GM19193 (cell line): ENCODE results near the gene POLN.

ENCODE experiments used
- POLR2A ChIP-seq: IDR thresholded peaks from 4 replicates; pipeline ENCODE4 v1.6.1; 2011; ENCODE audit not compliant: insufficient read depth, insufficient read length; ENCODE audit errors: extremely low read depth

The POLN gene

GRCh38 chr4:2116687-2117400, 125.1 kb downstream of the POLN start:
- no peak for TF ChIP-seq POLR2A

- TF ChIP-seq POLR2A: no peak
Observed at GRCh38 chr4:2105559-2105958, 136.4 kb downstream of the POLN start.

- no peak for TF ChIP-seq POLR2A
Observed at GRCh38 chr4:2104556-2105345, 137.2 kb downstream of the POLN start.

GRCh38 chr4:2103843-2104547, 137.9 kb downstream of the POLN start:
- no peak for TF ChIP-seq POLR2A

DNA sequence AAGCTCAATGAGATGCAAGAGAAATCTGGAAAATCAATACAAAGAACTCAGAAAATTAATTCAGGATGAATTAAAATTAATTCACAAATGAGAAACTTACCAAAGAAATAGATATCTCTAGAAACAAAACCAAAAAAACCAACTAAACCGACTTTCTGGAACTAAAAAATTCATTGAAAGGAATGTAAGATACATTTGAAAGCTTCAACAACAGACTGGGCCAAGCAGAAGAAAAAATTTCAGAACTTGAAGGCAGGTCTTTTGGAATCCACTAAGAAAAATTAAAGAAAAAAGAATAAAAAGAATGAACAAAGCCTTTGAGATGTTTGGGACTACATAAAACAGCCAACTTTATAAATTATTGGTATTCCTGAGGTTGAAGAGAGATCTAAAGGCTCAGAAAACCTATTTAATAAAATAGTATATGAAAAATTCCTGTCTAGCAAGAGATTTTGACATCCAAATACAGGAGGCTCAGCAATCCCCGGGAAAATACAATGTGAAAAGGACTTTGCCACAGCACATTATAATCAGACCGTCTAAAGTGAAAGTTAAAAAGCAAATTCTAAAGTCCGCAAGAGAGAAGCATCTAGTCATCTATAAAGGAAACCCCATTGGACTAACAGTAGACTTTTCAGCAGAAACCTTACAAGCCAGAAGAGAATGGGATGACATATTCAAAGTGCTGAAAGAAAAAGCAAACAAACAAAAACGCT, 138.6 kb downstream of the POLN start:
- TF ChIP-seq POLR2A: no peak

DNA sequence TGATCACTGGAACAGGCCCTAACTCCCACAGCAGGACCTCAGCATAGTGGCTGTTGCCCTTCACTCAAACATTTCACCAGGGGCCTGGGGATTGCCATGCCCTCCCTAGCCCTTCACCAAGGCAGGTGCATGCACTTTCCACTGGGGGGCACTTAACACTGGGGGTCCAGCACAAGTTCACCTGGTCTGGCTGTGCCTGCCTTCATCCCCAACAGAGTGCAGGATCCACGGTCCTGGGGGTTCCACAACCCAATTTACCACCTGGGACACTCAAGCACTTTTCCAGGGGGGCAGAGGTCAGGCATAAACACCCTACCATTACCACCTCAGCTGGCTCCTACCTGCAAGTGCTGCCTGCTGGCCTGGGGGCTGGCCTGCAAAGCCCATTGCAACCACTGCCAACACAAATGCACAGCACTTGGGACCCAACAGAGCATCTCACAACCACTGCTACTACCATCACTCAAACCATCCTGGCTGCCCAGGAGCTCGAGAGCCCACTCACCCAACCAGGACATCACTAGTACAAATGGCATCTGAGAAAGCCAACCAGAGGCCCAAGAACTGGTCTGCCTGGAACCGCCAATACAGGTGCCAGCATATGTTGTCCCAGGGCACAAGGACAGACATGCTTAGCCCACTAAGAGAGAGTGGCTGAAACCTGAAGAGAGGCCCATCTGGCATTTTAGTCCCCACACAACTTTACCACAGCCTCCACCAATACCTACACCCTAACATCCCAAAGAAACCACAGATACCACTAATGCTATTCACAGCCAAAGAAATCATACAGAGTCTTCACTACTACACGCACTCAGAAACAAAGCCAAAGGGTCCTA, 139.7 kb downstream of the POLN start:
- TF ChIP-seq POLR2A: no peak

- no peak for TF ChIP-seq POLR2A
Observed at GRCh38 chr4:2101346-2102044, 140.4 kb downstream of the POLN start.

DNA sequence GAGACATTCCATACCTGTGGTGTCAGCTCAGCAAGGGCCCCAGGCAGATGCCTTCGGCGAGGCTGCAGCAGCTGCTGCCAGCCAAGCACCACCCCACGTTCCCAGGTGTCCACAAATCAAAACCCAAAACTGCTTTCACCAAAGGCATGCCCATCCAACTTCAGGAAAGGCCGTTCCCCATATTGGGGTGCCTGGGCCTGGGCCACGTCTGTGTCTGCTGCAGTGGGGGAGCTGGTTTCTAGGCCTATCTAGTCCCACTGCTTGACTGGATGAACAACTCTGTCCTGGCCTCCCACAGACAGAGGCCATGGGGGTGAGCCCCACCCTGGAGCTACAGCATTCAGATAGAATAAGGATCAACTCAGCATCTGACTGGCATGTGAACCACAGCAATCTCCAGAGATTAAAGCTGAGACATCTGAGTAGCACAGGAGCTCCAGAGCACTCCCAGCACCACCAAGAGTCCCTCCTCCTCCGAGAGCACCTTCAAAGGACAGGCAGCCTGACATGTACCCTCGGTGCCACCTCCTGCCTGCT, 145.8 kb downstream of the POLN start:
- TF ChIP-seq POLR2A: no peak

DNA sequence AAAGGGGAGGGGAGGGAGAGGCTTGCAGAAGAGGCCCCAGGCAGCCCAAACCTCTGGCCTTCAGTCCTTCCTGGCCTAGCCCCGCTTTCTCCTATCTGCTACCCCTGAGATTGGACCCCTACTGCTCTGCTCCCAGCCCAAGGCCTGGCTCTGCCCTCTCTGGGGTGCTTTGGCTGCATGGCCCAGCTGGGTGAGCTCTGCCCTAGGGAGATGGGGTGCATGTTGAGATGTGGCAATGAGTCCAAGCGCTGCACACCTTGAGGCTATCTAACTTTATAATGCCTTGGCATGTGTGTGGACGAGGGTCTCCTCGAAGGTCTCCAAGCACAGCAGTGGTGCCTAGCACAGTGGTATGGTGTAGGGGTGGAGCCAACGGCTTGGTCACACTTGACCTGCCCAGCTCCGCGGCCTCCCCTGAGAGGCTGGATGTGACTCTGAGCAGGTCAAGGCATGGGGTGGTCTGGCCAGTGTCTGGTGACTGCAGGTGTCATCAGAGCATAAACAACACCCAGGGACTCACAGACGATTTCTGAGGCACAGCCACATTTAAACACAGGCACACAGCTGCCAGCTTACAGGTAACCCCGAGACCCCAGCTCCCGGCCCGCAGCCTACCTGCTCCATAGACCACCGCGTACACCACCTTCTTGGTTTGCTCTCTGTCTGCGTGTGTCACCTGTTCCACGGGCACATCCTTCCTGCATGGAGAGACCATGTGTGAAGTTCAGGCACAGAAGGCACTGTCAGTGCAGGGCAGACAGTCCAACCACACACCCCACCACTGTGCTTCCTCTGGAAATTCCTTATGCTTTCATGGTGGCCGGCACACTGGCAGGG, 146.5 kb downstream of the POLN start:
- TF ChIP-seq POLR2A: no peak

- no peak for TF ChIP-seq POLR2A
Observed at GRCh38 chr4:2094545-2094944, 147.4 kb downstream of the POLN start.

DNA sequence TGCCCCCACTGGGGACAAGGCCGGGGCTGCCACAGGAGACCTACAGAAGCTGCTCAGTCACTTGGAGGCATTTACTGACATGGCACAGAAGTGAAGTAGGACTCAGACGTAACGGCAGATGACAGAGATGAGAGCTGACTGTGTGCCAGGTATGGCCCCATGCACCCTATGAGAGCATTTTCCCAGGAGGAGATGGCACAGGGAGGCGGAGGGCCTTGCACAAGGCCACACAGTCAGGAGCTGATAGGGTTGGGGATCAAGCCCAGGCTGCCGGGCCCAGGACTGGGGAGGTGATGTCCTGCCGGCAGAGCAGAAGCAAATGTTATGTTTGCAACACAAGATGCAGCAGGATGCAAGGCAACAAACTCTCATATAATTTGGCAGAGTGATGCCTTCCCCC, 148.7 kb downstream of the POLN start:
- TF ChIP-seq POLR2A: no peak

DNA sequence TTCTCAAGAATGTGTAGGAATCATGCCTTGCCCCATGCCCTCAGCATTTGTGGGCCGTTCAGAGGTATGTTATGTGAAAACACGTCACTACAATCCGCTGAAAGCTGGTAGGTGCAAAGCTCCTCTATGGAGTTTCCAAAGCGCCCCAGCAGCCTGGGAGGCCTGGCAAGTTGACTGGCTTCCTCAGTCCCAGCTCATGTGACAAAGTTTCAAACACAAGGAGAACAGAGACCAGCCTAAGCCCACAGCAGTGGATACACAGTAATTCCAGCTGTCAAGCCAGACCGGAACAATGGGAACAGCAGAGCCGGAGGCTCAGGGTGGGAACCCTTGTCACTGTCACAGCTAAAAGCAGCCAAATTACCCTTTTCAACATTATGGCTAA, 149.3 kb downstream of the POLN start:
- no peak for TF ChIP-seq POLR2A
